Stimulated activated naive CD4-positive, alpha-beta T cell treated with Interleukin-2 at 50 U/mL for 16 hours (primary cell): ENCODE measurements around the gene ZBTB39.
"Not testable (repeated sequence)": the region's sequence is repeated elsewhere in the genome, so short reads cannot be mapped to it uniquely, and the experiment has no call there.

Experiments used
- DNase-seq: peaks from one replicate; lab custom pipeline; 2025; lab: John Stamatoyannopoulos, UW

Gene ZBTB39

DNA sequence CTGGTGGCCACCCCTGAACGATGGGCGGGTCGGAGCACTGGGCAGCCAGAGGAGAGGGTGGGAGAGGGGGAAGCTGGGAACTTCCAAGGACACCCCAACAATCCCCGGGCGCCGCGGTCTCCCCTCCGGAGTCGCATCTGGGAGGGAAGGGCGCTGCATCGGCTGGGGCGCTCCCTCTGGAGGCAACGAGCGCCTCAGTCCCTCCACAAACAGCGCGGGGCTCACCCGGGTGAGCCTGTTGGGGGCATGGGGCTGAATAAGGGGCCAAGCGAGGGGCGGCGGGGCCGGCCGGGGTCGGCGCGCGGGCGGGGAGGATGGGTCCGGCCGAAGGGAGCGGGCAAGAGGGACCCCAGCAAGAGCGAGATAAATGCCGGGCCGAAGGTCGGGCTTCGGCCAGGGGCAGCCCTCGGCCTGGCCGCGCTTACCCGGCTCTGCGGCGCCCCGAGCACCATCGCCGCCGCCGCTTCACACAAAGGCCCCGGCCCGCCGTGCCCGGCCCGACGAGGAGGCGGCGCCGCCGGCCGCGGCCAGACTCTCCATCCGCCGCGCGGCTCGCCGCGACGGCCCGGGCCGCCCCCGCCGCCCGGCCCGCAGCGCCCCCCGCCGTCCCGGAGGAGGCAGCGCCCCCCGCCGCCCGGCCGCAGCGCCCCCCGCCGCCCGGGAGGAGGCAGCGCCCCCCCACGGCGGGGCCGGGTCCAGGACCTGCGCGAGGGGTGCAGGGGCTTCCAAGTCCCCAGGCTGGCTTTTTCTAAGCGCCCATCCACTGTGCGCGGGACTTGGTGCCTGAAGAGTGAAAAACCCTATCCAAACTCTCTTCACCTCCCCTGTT is at the start of gene ZBTB39:
TSS of gene ZBTB39 (minus strand) at position 567 of the 829 bp plus-strand sequence. CDS start 1,629 bp downstream, outside the sequence.
- DNase-seq: peak; percentile 54

DNA sequence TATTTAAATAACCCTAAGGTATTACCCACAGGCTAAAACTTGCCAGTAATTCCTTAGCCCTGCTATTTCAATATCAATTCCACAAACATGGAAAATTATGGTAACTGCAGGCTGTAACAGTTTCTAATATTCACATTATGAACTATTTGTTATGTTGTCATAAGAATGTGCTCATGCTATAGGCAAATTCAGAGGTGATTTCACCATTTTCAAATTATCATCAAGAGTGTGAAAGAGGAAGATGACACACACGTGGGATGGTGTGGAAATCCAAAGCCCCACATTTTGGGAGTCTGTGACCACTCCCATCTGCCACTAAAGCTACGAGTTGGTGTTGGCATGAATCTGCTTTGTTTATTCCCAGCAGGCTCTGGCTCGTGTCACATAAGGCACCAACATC is 49.5 kb upstream of the ZBTB39 start:
- no peak for DNase-seq

DNA sequence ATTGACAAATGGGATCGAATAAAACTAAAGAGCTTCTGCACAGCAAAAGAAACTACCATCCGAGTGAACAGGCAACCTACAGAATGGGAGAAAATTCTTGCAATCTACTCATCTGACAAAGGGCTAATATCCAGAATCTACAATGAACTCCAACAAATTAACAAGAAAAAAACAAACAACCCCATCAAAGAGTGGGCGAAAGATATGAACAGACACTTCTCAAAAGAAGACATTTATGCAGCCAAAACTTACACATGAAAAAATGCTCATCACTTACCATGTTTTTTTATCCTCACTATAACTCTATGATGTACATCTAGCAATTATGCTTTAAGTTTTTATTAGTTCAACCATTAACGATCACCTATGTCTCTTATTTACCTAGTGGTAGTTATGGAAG is 47.6 kb upstream of the ZBTB39 start:
- DNase-seq: not testable (repeated sequence)

DNA sequence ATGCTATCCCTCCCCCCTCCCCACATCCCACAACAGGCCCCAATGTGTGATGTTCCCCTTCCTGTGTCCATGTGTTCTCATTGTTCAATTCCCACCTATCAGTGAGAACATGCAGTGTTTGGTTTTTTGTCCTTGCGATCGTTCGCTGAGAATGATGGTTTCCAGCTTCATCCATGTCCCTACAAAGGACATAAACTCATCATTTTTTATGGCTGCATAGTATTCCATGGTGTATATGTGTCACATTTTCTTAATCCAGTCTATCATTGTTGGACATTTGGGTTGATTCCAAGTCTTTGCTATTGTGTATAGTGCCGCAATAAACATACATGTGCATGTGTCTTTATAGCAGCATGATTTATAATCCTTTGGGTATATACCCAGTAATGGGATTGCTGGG is 46.8 kb upstream of the ZBTB39 start:
- DNase-seq: not testable (repeated sequence)

DNA sequence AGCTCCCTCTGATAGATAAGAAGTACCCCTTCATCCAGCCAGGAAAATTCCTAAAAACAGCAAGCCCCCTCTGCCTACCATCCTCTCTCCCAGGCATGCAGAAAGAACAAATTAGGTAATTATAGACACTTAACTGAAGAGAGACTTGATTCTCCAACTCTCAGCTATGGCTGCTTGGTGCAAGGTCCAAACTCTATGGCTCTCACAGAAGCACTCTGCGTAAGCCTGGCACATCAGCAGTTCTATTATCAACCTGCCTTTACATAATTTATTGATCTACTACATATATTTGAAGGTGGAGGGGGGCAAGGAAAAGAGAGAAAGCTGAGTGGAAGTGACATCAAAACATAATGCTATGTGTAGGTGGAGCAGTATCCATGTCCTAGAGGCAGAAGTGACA is 44.7 kb upstream of the ZBTB39 start:
- DNase-seq: no peak

- DNase-seq: no peak
Measured at GRCh38 chr12:57049890-57050289, 43.5 kb upstream of the ZBTB39 start, which contains the start of gene MYO1A. MYO1A (minus strand) TSS chr12:57050129; CDS start chr12:57048323, 1,806 bp downstream.

DNA sequence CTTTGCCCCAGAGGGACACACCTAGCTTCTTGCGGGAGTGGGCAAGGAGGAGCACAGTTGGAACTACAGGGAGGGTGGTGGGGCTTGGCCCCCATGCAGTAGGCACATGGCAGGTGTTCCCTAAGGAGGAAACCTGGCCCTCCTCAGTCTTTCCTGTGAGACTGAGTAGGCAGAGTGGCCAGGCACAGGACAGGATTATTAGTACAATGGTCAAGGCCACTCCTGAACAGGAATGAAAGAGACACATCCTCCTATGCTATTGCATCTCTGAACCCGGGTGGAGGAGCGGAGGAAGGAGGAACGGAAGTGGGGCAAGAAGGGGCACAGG is 42.7 kb upstream of the ZBTB39 start:
- no peak for DNase-seq

DNA sequence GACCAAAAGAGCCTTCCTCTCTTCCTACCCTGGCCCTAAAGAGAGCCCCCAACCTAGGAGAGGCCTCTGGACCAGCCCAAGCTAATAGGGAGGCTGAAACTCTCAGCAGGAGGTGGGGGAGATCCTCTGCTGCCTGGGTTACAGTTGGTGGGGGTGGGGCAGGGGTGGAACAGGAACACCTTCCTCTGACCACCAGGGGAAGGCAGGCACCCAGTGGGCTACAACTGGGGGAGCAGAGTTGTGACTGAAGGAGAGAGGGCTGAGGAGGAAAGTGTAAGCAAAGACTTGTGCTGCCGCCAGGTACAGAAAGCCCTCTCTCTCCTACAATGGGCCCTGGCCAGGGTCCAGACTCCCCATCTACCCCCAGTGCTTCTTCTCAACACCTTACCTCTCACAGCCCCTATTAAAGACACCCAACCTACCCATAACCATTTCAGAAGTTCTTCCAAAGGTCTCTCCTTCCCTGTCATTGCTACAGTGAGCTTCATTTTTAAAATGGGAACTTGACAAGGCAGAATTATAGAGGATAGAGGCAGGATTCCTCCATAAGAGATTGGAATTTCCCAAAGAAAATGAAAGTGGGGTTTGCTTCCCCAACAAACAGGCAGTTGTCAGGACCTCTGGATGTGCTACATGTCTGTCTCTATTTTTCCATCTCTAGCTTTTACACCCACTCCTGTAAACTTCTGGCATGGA is 42.2 kb upstream of the ZBTB39 start:
- no peak for DNase-seq

- no peak for DNase-seq
Measured at GRCh38 chr12:57047981-57048380, 41.6 kb upstream of the ZBTB39 start.

DNA sequence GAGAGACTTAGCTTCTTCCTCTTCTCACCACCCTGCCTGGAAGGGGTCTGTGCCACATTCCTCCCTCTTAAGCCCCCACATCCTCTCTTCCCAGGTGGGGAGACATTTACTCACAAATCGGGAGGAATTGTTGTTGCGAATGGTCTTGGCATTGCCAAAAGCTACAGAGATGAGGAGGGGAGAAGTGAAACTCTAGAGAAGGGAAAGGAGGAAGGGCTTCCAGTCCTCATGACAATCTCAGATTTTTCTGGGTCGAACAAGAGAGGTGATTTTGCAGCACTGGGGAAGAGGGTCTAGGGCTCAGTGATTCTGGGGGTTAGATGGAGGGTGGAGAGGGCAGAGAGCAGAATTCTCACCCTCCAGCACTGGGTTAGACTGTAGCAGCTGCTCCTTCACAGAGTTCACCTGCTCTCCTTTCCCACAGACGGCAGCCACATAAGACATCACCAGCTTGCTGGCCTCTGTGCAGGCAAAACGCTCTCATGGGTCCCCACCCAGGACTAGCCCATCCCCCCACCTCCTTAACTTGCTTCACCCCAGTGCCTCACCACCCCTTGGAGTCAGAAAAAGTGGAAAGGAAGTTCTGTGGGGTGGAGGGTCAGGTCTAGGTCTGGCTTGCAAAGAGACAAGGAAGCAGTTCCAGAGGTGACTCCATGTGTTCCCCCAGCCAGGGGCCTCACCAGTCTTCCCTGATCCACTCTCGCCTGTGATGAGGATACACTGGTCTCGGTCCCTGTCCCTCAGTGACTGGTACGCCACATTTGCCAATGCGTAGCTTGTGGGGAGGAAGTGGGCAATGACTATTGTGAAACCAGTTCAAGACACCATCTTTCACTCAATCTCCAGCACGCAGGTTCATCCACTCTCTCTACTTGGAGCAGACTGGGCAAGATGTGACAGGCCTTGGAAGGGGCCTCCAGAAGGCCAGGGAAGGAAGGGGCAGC is 40.9 kb upstream of the ZBTB39 start:
- peak; percentile 12 for DNase-seq

GRCh38 chr12:57046086-57046791 is 39.9 kb upstream of the ZBTB39 start:
- DNase-seq: no peak

- DNase-seq: no peak
Measured at GRCh38 chr12:57044889-57045288, 38.5 kb upstream of the ZBTB39 start.

- DNase-seq: no peak
Measured at GRCh38 chr12:57044468-57044867, 38.1 kb upstream of the ZBTB39 start.

DNA sequence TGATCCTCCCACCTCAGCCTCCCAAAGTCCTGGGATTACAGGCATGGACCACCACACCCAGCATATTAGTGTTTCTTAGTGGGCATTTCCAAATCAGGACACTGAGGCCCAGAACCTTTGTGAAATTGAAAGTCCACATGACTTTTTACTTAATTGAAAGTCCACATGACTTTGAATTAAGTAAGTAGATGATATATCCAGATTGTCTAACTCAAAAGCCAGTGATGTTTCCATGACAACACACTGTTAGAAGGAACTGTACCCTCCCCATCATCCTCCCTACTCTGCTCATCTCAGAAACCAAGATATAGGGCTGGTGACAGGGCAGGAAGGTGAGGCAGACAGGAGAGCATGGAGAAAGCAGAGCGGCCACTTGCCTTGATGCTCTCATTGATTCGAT is 36.3 kb upstream of the ZBTB39 start:
- DNase-seq: no peak

GRCh38 chr12:57040750-57041149 is 34.4 kb upstream of the ZBTB39 start:
- DNase-seq: no peak

DNA sequence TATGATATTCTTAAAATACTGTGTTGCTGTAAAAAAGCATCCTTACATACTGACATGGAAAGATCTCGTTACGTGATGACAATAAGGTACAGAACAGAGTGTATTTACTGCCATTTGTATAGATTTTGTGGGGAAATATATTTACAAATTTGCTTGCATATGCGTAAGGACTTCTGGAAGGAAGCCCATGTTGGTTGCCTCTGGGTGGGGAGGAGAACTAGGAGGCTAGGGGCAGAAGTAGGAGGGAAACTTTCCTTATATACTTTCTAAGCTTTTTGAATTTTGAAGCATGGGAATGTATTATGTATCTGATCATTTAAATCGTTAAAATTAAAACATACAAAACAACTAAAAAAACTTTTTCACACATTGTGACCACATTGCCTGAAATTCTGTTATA is 33.9 kb upstream of the ZBTB39 start:
- DNase-seq: no peak

GRCh38 chr12:57039016-57039798 is 32.9 kb upstream of the ZBTB39 start:
- DNase-seq: no peak

GRCh38 chr12:57037264-57037663 is 30.9 kb upstream of the ZBTB39 start:
- DNase-seq: no peak

DNA sequence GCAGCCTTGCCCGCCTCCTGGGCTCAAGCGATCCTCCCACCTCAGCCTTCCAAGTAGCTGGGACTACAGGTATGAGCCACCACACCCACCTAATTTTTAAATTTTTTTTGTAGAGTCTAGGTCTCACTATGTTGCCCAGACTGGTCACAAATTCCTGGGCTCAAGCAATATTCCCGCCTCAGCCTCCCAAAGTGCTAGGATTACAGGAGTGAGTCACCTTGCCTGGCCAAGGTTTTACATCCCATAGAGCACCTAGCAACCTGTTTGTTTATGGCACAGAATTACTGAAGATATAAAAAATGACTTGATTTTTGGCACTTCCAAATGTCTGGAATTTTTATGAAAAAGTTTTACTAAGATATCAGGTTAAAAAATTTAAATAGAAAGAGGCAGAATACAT is 27.1 kb upstream of the ZBTB39 start:
- no peak for DNase-seq

- DNase-seq: no peak
Measured at GRCh38 chr12:57031789-57032188, 25.4 kb upstream of the ZBTB39 start.
